ENCODE data around the gene EGFL8. TPM values are rescaled to one million over a fixed set of nuclear protein-coding genes. Genes with fewer than 3 reads are reported as not detected.

The EGFL8 gene
- total RNA-seq, 2 donors from 2014 or later: 5.7 to 6.9 TPM

- DNase-seq (no peak), ATAC-seq (no peak)
- H3K4me1 ChIP-seq: peaks cover 30% of the 10 kb centered on the region
- H3K36me3 ChIP-seq (replicated peaks in 1 of 2; ENCODE audit: insufficient read depth in 1 of 2, low read depth in 2 of 2): no peaks in the 10 kb centered on the region
- no peaks in the 10 kb centered on the region for H3K9me3 ChIP-seq
- 81 to 84% methylated on average over 14 of the region's 14 CpGs for WGBS, 2 donors
- intact Hi-C loops (cut with DNase I): no loop called here
- no peak overlapping the region for H3K27ac ChIP-seq
- TF ChIP-seq POLR2A (IDR thresholded peaks at IDR 0.05) (no peak), CTCF (IDR thresholded peaks at IDR 0.05) (no peak)
- H3K4me3 ChIP-seq: no peak overlapping the region
- H3K27me3 ChIP-seq: no peaks in the 10 kb centered on the region
Observed at GRCh38 chr6:32131439-32131948, 32.9 kb upstream of the EGFL8 start.

GRCh38 chr6:32132110-32132509 is 32.3 kb upstream of the EGFL8 start:
- Histone ChIP-seq H3K27me3 (no peaks in the 10 kb centered on the region), H3K9me3 (no peaks in the 10 kb centered on the region), H3K27ac (no peak overlapping the region), H3K4me3 (no peak overlapping the region), H3K36me3 (replicated peaks in 1 of 2; ENCODE audit: insufficient read depth in 1 of 2, low read depth in 2 of 2) (no peaks in the 10 kb centered on the region), H3K4me1 (peaks cover 24% of the 10 kb centered on the region)
- ATAC-seq (no peak), DNase-seq (no peak)
- intact Hi-C loops (cut with DNase I): no loop called here
- no peak for TF ChIP-seq POLR2A (IDR thresholded peaks at IDR 0.05)
- TF ChIP-seq CTCF (IDR thresholded peaks at IDR 0.05): no peak

GRCh38 chr6:32133786-32134185 is 30.6 kb upstream of the EGFL8 start:
- 62 to 65% methylated on average over 4 of the region's 4 CpGs for WGBS, 2 donors
- no peaks in the 10 kb centered on the region for H3K27me3 ChIP-seq

GRCh38 chr6:32137454-32137853 is 26.9 kb upstream of the EGFL8 start:
- TF ChIP-seq CTCF (IDR thresholded peaks at IDR 0.05) (no peak), POLR2A (IDR thresholded peaks at IDR 0.05) (no peak)
- Histone ChIP-seq H3K36me3 (replicated peaks in 1 of 2; ENCODE audit: insufficient read depth in 1 of 2, low read depth in 2 of 2) (no peaks in the 10 kb centered on the region), H3K27ac (no peak overlapping the region), H3K4me3 (no peak overlapping the region), H3K9me3 (no peaks in the 10 kb centered on the region), H3K27me3 (no peaks in the 10 kb centered on the region), H3K4me1 (no peaks in the 10 kb centered on the region)
- no peak for DNase-seq
- intact Hi-C loops (cut with DNase I): no loop called here
- ATAC-seq: no peak

More at GRCh38 chr6:32133786-32134185, 30.6 kb upstream of the EGFL8 start:
- Histone ChIP-seq H3K27ac (no peak overlapping the region), H3K36me3 (replicated peaks in 1 of 2; ENCODE audit: insufficient read depth in 1 of 2, low read depth in 2 of 2) (no peaks in the 10 kb centered on the region), H3K4me3 (no peak overlapping the region), H3K4me1 (peaks cover 13% of the 10 kb centered on the region), H3K9me3 (no peaks in the 10 kb centered on the region)
- no peak for ATAC-seq
- intact Hi-C loops (cut with DNase I): no loop called here
- no peak for TF ChIP-seq CTCF (IDR thresholded peaks at IDR 0.05)
- no peak for DNase-seq

GRCh38 chr6:32139590-32139989 is 24.8 kb upstream of the EGFL8 start:
- Histone ChIP-seq H3K36me3 (replicated peaks in 1 of 2; ENCODE audit: insufficient read depth in 1 of 2, low read depth in 2 of 2) (no peaks in the 10 kb centered on the region), H3K4me3 (no peak overlapping the region), H3K27me3 (no peaks in the 10 kb centered on the region), H3K9me3 (no peaks in the 10 kb centered on the region), H3K4me1 (no peaks in the 10 kb centered on the region), H3K27ac (no peak overlapping the region)
- ATAC-seq (no peak), DNase-seq (no peak)
- 65 to 73% methylated on average over 4 to 5 of the region's 5 CpGs for WGBS, 2 donors
- TF ChIP-seq POLR2A (IDR thresholded peaks at IDR 0.05): no peak
- TF ChIP-seq CTCF (IDR thresholded peaks at IDR 0.05): no peak
- intact Hi-C loops (cut with DNase I): no loop called here
